ENCODE data around the gene EHMT1. TPM values are rescaled to one million over a fixed set of nuclear protein-coding genes. Genes with fewer than 3 reads are reported as not detected.

EHMT1 gene
- total and polyA plus RNA-seq, 9 of the 15 experiments (the other 6 are each of a cell fraction or from before 2014, with no cell fraction given): 2.2 to 76.0 (median 36.4) TPM

- TF ChIP-seq ZC3H4 (CRISPR knock-in tag; IDR thresholded peaks at IDR 0.05; ENCODE audit: borderline replicate concordance) (no peak), CREM (IDR thresholded peaks at IDR 0.05; ENCODE audit: low read depth) (peak; percentile 94), ZNF134 (CRISPR knock-in tag; conservative IDR thresholded peaks at IDR 0.05) (no peak), DMBX1 (CRISPR knock-in tag; IDR thresholded peaks at IDR 0.05; ENCODE audit: borderline replicate concordance) (no peak), ZNF75A (CRISPR knock-in tag; IDR thresholded peaks at IDR 0.05) (no peak), KDM4B (IDR thresholded peaks at IDR 0.05; ENCODE audit: borderline replicate concordance in 2 of 2, low read depth in 1 of 2) (0 out of 4 replicates have a peak, but pooled peaks of 1 of the 2 experiments have one; percentile 34), ZBTB33 (CRISPR knock-in tag; IDR thresholded peaks at IDR 0.05) (0 out of 2 replicates have a peak, but pooled peaks have one; percentile 23), SMAD4 (CRISPR knock-in tag; conservative IDR thresholded peaks at IDR 0.05) (peak; percentile 40; the same call in 1 of the 2 replicates), NFATC3 (IDR thresholded peaks at IDR 0.05) (no peak), PHF21A (IDR thresholded peaks at IDR 0.05; ENCODE audit: borderline replicate concordance, low read depth) (no peak), MAX (CRISPR knock-in tag; IDR thresholded peaks at IDR 0.05) (peak; percentile 44), E2F4 (CRISPR knock-in tag; IDR thresholded peaks at IDR 0.05; ENCODE audit: low read depth) (peak; percentile 70; the same call in 1 of the 2 replicates), HDGF (IDR thresholded peaks at IDR 0.05) (no peak)
Measured at GRCh38 chr9:137590469-137591383, 28.1 kb upstream of the EHMT1 start, which contains the start of gene ZMYND19 (continued).
